HCT116 (cell line): ENCODE data around the gene PHLDA1.

Experiments
- CTCF ChIP-seq, 3 experiments: fragments of 200-600 bp in 1 of 3; sonication (generic) in 1 of 3; IDR thresholded peaks in 2 of 3; conservative IDR thresholded peaks in 1 of 3; 2 replicates each; pipeline ENCODE4 v1.5.1; 2012 to 2017; ENCODE audit warnings: low read depth in 2 of 3, low read length in 2 of 3, antibody characterized with exemption in 1 of 3, borderline replicate concordance in 1 of 3, control low read depth in 1 of 3, mild to moderate bottlenecking in 1 of 3, mixed read lengths in 1 of 3, mixed run types in 1 of 3, moderate library complexity in 1 of 3; ENCODE audit not compliant: insufficient read depth in 1 of 3
- EZH2 ChIP-seq: fragments of 200-600 bp; sonication (generic); IDR thresholded peaks from 2 replicates; pipeline ENCODE4 v1.6.1; 2017; ENCODE audit warnings: antibody characterized with exemption, mixed run types
- EZH2phosphoT487 ChIP-seq: fragments of 200-600 bp; IDR thresholded peaks from 2 replicates; pipeline ENCODE4 v1.6.1; 2018; ENCODE audit warnings: antibody characterized with exemption, borderline replicate concordance
- FOSL1 ChIP-seq: IDR thresholded peaks from 2 replicates; pipeline ENCODE4 v1.6.1; 2012; ENCODE audit warnings: low read depth
- JUND ChIP-seq: IDR thresholded peaks from 2 replicates; pipeline ENCODE4 v1.6.1; 2012
- POLR2A ChIP-seq: IDR thresholded peaks from 2 replicates; pipeline ENCODE4 v1.7.0; 2011; ENCODE audit warnings: borderline replicate concordance; ENCODE audit not compliant: insufficient read depth, insufficient read length; ENCODE audit errors: extremely low read depth
- POLR2AphosphoS5 ChIP-seq: IDR thresholded peaks from 2 replicates; pipeline ENCODE4 v1.6.1; 2011; ENCODE audit warnings: mild to moderate bottlenecking, low read depth, low read length, moderate library complexity
- SIN3A ChIP-seq: IDR thresholded peaks from 2 replicates; pipeline ENCODE4 v1.6.1; 2012; ENCODE audit warnings: low read depth

- TF ChIP-seq CTCF (IDR thresholded peaks at IDR 0.05 in 2 of 3, conservative IDR thresholded peaks at IDR 0.05 in 1 of 3; ENCODE audit: borderline replicate concordance in 1 of 3, insufficient read depth in 1 of 3, low read depth in 2 of 3, low read length in 2 of 3) (no peak), POLR2A (peak; percentile 5), FOSL1 (no peak), EZH2 (no peak), POLR2AphosphoS5 (no peak), EZH2phosphoT487 (no peak), JUND (peak; percentile 1; the same call in 1 of the 2 replicates), SIN3A (no peak)
Measured at GRCh38 chr12:76033081-76034011, 1.8 kb upstream of the PHLDA1 start.
